Measurements from ENCODE around the gene SORT1.
"Not testable (repeated sequence)": the region's sequence is repeated elsewhere in the genome, so short reads cannot be mapped to it uniquely, and the experiment has no call there.

SORT1 gene

GRCh38 chr1:109338091-109338490, 59.6 kb downstream of the SORT1 start:
- no peak for DNase-seq

- DNase-seq = no peak
Observed at GRCh38 chr1:109335091-109335490, 62.6 kb downstream of the SORT1 start.

GRCh38 chr1:109331113-109331512, 66.6 kb downstream of the SORT1 start:
- no peak for DNase-seq

GRCh38 chr1:109327285-109327684, 70.4 kb downstream of the SORT1 start:
- no peak for DNase-seq

GRCh38 chr1:109322974-109323373, 74.7 kb downstream of the SORT1 start:
- DNase-seq = no peak

GRCh38 chr1:109319114-109319513, 78.6 kb downstream of the SORT1 start:
- DNase-seq = no peak

- DNase-seq = no peak
Observed at GRCh38 chr1:109316506-109316905, 81.2 kb downstream of the SORT1 start.

GRCh38 chr1:109315288-109315687, 82.4 kb downstream of the SORT1 start:
- DNase-seq = no peak

- no peak for DNase-seq
Observed at GRCh38 chr1:109314795-109315194, 82.9 kb downstream of the SORT1 start.

- no peak for DNase-seq
Observed at GRCh38 chr1:109312978-109313775, 84.5 kb downstream of the SORT1 start.

- DNase-seq = no peak
Observed at GRCh38 chr1:109312246-109312645, 85.5 kb downstream of the SORT1 start.

GRCh38 chr1:109309347-109309746, 88.4 kb downstream of the SORT1 start:
- DNase-seq = peak in 2 of 3 donors; percentile 26 to 31

GRCh38 chr1:109307274-109308021, 90.3 kb downstream of the SORT1 start:
- peak in 2 of 3 donors; percentile 24 to 30 for DNase-seq

- no peak for DNase-seq
Observed at GRCh38 chr1:109306832-109307273, 90.9 kb downstream of the SORT1 start, which contains the start of gene MYBPHL. Gene MYBPHL, minus strand, starts transcription at chr1:109307011. Its CDS starts 20 bp downstream, at chr1:109306991.

GRCh38 chr1:109305991-109306390, 91.7 kb downstream of the SORT1 start:
- not testable (repeated sequence) for DNase-seq

- DNase-seq = no peak
Observed at GRCh38 chr1:109304226-109304920, 93.3 kb downstream of the SORT1 start.

- DNase-seq = no peak
Observed at GRCh38 chr1:109301874-109302273, 95.8 kb downstream of the SORT1 start.

GRCh38 chr1:109300650-109301151, 97.0 kb downstream of the SORT1 start:
- DNase-seq = no peak

GRCh38 chr1:109299558-109300343, 98.0 kb downstream of the SORT1 start:
- no peak for DNase-seq

- DNase-seq = peak; percentile 63 to 78 (median 66)
Observed at GRCh38 chr1:109298666-109299557, 98.8 kb downstream of the SORT1 start.

GRCh38 chr1:109296782-109297181, 100.9 kb downstream of the SORT1 start:
- DNase-seq = no peak

Measured in suppressor macrophage treated with lipopolysaccharide for 1 hour (primary cell).